ENCODE results near the gene PGGHG.
A peak's percentile ranks its signal among the peaks of the same experiment; 100 is the strongest.

PGGHG gene

GRCh38 chr11:289712-290620 lies 1.0 kb downstream of the PGGHG start:
- peak; percentile 10 for ATAC-seq
- Mint-ChIP-seq H3K27me3 (no peaks in the 10 kb centered on the region), H3K27ac (peak overlapping the region; percentile 91 to 99), H3K4me3 (peak overlapping the region; percentile 91 to 95), H3K4me1 (peaks cover 88% of the 10 kb centered on the region), H3K9me3 (no peaks in the 10 kb centered on the region)
- peak in 1 of 2 donors; percentile 43 for DNase-seq

- DNase-seq, result peak in 1 of 2 donors; percentile 23
- no peaks in the 10 kb centered on the region for H3K27me3 Mint-ChIP-seq
- H3K27ac Mint-ChIP-seq, result peak overlapping the region; percentile 2 to 99
- ATAC-seq, result no peak
- H3K9me3 Mint-ChIP-seq, result no peaks in the 10 kb centered on the region
- peak overlapping the region; percentile 91 to 95 for H3K4me3 Mint-ChIP-seq
- peaks cover 88% of the 10 kb centered on the region for H3K4me1 Mint-ChIP-seq
Measured at GRCh38 chr11:290621-291231, 1.8 kb downstream of the PGGHG start.

GRCh38 chr11:291281-292210 lies 2.6 kb downstream of the PGGHG start:
- Mint-ChIP-seq H3K4me3 (peak overlapping the region; percentile 91 to 95), H3K9me3 (no peaks in the 10 kb centered on the region), H3K27ac (peak overlapping the region; percentile 33 to 99), H3K4me1 (peaks cover 88% of the 10 kb centered on the region), H3K27me3 (no peaks in the 10 kb centered on the region)
- no peak for DNase-seq
- no peak for ATAC-seq

- Mint-ChIP-seq H3K9me3 (no peaks in the 10 kb centered on the region), H3K4me1 (peaks cover 88% of the 10 kb centered on the region), H3K27ac (peak overlapping the region in 1 of 2 donors; percentile 27), H3K4me3 (peak overlapping the region; percentile 15 to 50), H3K27me3 (no peaks in the 10 kb centered on the region)
- no peak for DNase-seq
- ATAC-seq, result no peak
Measured at GRCh38 chr11:292211-293121, 3.5 kb downstream of the PGGHG start.

GRCh38 chr11:293271-293851 lies 4.4 kb downstream of the PGGHG start:
- H3K4me1 Mint-ChIP-seq, result peaks cover 90% of the 10 kb centered on the region
- no peak for DNase-seq
- ATAC-seq, result no peak
- peak overlapping the region; percentile 9 to 42 for H3K4me3 Mint-ChIP-seq
- H3K9me3 Mint-ChIP-seq, result no peaks in the 10 kb centered on the region
- H3K27ac Mint-ChIP-seq, result peak overlapping the region in 1 of 2 donors; percentile 55
- H3K27me3 Mint-ChIP-seq, result no peaks in the 10 kb centered on the region

- ATAC-seq, result no peak
- H3K4me1 Mint-ChIP-seq, result peaks cover 97% of the 10 kb centered on the region
- H3K9me3 Mint-ChIP-seq, result no peaks in the 10 kb centered on the region
- no peak for DNase-seq
- H3K27ac Mint-ChIP-seq, result peak overlapping the region in 1 of 2 donors; percentile 78
- no peaks in the 10 kb centered on the region for H3K27me3 Mint-ChIP-seq
- H3K4me3 Mint-ChIP-seq, result peak overlapping the region; percentile 9 to 61
Measured at GRCh38 chr11:293852-294661, 5.1 kb downstream of the PGGHG start.

- H3K27me3 Mint-ChIP-seq, result peaks cover 1% of the 10 kb centered on the region
- no peaks in the 10 kb centered on the region for H3K9me3 Mint-ChIP-seq
- H3K27ac Mint-ChIP-seq, result peak overlapping the region in 1 of 2 donors; percentile 78
- DNase-seq, result no peak
- H3K4me1 Mint-ChIP-seq, result peaks cover 96% of the 10 kb centered on the region
- no peak for ATAC-seq
- peak overlapping the region; percentile 9 to 61 for H3K4me3 Mint-ChIP-seq
Measured at GRCh38 chr11:294780-295179, 5.9 kb downstream of the PGGHG start.

- H3K9me3 Mint-ChIP-seq, result no peaks in the 10 kb centered on the region
- H3K4me1 Mint-ChIP-seq, result peaks cover 96% of the 10 kb centered on the region
- H3K27ac Mint-ChIP-seq, result no peak overlapping the region
- no peak for ATAC-seq
- peak in 1 of 2 donors; percentile 23 for DNase-seq
- H3K4me3 Mint-ChIP-seq, result peak overlapping the region; percentile 7 to 61
- peaks cover 9% of the 10 kb centered on the region for H3K27me3 Mint-ChIP-seq
Measured at GRCh38 chr11:295351-296170, 6.6 kb downstream of the PGGHG start.

- peak overlapping the region in 1 of 2 donors; percentile 64 for H3K4me3 Mint-ChIP-seq
- H3K27me3 Mint-ChIP-seq, result peaks cover 18% of the 10 kb centered on the region
- H3K27ac Mint-ChIP-seq, result peak overlapping the region in 1 of 2 donors; percentile 67
- no peaks in the 10 kb centered on the region for H3K9me3 Mint-ChIP-seq
- ATAC-seq (no peak), DNase-seq (peak in 1 of 2 donors; percentile 30)
- H3K4me1 Mint-ChIP-seq, result peaks cover 95% of the 10 kb centered on the region
Measured at GRCh38 chr11:296171-297050, 7.5 kb downstream of the PGGHG start.

GRCh38 chr11:297051-297585 lies 8.2 kb downstream of the PGGHG start:
- peak in 1 of 2 donors; percentile 66 for DNase-seq
- H3K27ac Mint-ChIP-seq, result peak overlapping the region; percentile 22 to 95
- peaks cover 19% of the 10 kb centered on the region for H3K27me3 Mint-ChIP-seq
- H3K4me1 Mint-ChIP-seq, result peaks cover 90% of the 10 kb centered on the region
- ATAC-seq, result peak; percentile 58
- no peaks in the 10 kb centered on the region for H3K9me3 Mint-ChIP-seq
- peak overlapping the region; percentile 23 to 64 for H3K4me3 Mint-ChIP-seq

- no peaks in the 10 kb centered on the region for H3K9me3 Mint-ChIP-seq
- H3K27ac Mint-ChIP-seq, result peak overlapping the region; percentile 22 to 95
- peaks cover 89% of the 10 kb centered on the region for H3K4me1 Mint-ChIP-seq
- H3K27me3 Mint-ChIP-seq, result peaks cover 19% of the 10 kb centered on the region
- ATAC-seq, result peak; percentile 71
- peak; percentile 72 to 86 for DNase-seq
- H3K4me3 Mint-ChIP-seq, result peak overlapping the region; percentile 27 to 64
Measured at GRCh38 chr11:297586-298405, 8.9 kb downstream of the PGGHG start.
